Prostate gland (tissue), 2 donors: Measurements from ENCODE around the gene PTDSS2.

Experiments
- CTCF ChIP-seq, 4 experiments: fragments of 200-600 bp in 2 of 4; fragments of 450-650 bp in 2 of 4; sonication (generic) in 2 of 4; IDR thresholded peaks; 1 replicate in 3 of 4; 2 replicates in 1 of 4; pipeline ENCODE4 v1.5.1; 2016 to 2019; ENCODE audit warnings: antibody characterized with exemption in 4 of 4, mild to moderate bottlenecking in 2 of 4, moderate library complexity in 2 of 4
- POLR2A ChIP-seq: fragments of 450-650 bp; IDR thresholded peaks from one replicate; pipeline ENCODE4 v1.6.1; 2016; ENCODE audit warnings: antibody characterized with exemption, mild to moderate bottlenecking
- POLR2AphosphoS5 ChIP-seq: sonication (generic); formaldehyde crosslinking; IDR thresholded peaks from one replicate; pipeline ENCODE4 v1.6.1; 2017; ENCODE audit warnings: antibody characterized with exemption

GRCh38 chr11:531919-532526, 81.9 kb downstream of the PTDSS2 start:
- TF ChIP-seq CTCF (IDR thresholded peaks at IDR 0.05) (no peak), POLR2A (no peak), POLR2AphosphoS5 (no peak)
